Measurements from ENCODE around the gene ARHGAP10. TPM values are rescaled to one million over a fixed set of nuclear protein-coding genes. Genes with fewer than 3 reads are reported as not detected.

The ARHGAP10 gene
- total and polyA plus RNA-seq, 2 donors (not counting 1 experiment from before 2014, with no cell fraction given): 0.10 to 0.34 TPM

GRCh38 chr4:147825451-147826287, 93.8 kb downstream of the ARHGAP10 start:
- H3K4me1 ChIP-seq (ENCODE audit: control insufficient read depth in 2 of 2, insufficient read depth in 2 of 2, low read length in 2 of 2): no peaks in the 10 kb centered on the region
- TF ChIP-seq EZH2 (IDR thresholded peaks at IDR 0.05; ENCODE audit: borderline replicate concordance, insufficient read depth, low read depth, low read length, poor library complexity, severe bottlenecking): no peak
- no peak for TF ChIP-seq CTCF (IDR thresholded peaks at IDR 0.05)
- H3K27me3 ChIP-seq (replicated peaks in 1 of 4; ENCODE audit: control extremely low read depth in 1 of 4, control insufficient read depth in 3 of 4, insufficient read depth in 4 of 4, low read length in 3 of 4): no peaks in the 10 kb centered on the region
- no peak overlapping the region for H3K27ac ChIP-seq (ENCODE audit: low read length in 2 of 2)
- no peak overlapping the region for H3K9ac ChIP-seq (ENCODE audit: low read length)
- H3K79me2 ChIP-seq (ENCODE audit: control insufficient read depth, insufficient read depth, low read length): no peaks in the 10 kb centered on the region
- Mint-ChIP-seq H3K27ac (no peak overlapping the region), H3K9me3 (ENCODE audit: insufficient read depth) (no peaks in the 10 kb centered on the region), H3K4me3 (no peak overlapping the region), H3K4me1 (no peaks in the 10 kb centered on the region), H3K27me3 (no peaks in the 10 kb centered on the region)
- no peak for ATAC-seq (ENCODE audit: low read depth)
- H3K9me3 ChIP-seq (ENCODE audit: control extremely low read depth in 1 of 3, control insufficient read depth in 2 of 3, insufficient read depth in 1 of 3, low read length in 2 of 3): no peaks in the 10 kb centered on the region
- CTCF ChIA-PET: no interaction called here
- H3K4me3 ChIP-seq (ENCODE audit: control extremely low read depth in 1 of 5, extremely low read depth in 1 of 5, insufficient read depth in 1 of 5, low read depth in 2 of 5, low read length in 4 of 5): no peak overlapping the region
- no peaks in the 10 kb centered on the region for H3K36me3 ChIP-seq (replicated peaks in 1 of 2; ENCODE audit: control extremely low read depth in 1 of 2, control insufficient read depth in 1 of 2, extremely low read depth in 1 of 2, insufficient read depth in 2 of 2, low read length in 1 of 2)
- WGBS (ENCODE audit: insufficient coverage): 70% methylated on average over 6 of the region's 8 CpGs
- POLR2A ChIA-PET: no interaction called here
- H4K20me1 ChIP-seq (ENCODE audit: control insufficient read depth, insufficient read depth, low read length, poor library complexity, severe bottlenecking): no peaks in the 10 kb centered on the region
- H3K4me2 ChIP-seq (replicated peaks; ENCODE audit: low read depth, low read length, poor library complexity, severe bottlenecking): no peak overlapping the region
- intact Hi-C loops (cut with micrococcal nuclease): no loop called here
- H2AFZ ChIP-seq (ENCODE audit: insufficient read depth, low read depth, low read length, poor library complexity, severe bottlenecking): no peak overlapping the region
- no peak for DNase-seq

- Mint-ChIP-seq H3K4me1 (no peaks in the 10 kb centered on the region), H3K27me3 (no peaks in the 10 kb centered on the region), H3K9me3 (ENCODE audit: insufficient read depth) (no peaks in the 10 kb centered on the region), H3K27ac (no peak overlapping the region), H3K4me3 (no peak overlapping the region)
- no peak for ATAC-seq (ENCODE audit: low read depth)
- Histone ChIP-seq H3K79me2 (ENCODE audit: control insufficient read depth, insufficient read depth, low read length) (no peaks in the 10 kb centered on the region), H3K4me1 (ENCODE audit: control insufficient read depth in 2 of 2, insufficient read depth in 2 of 2, low read length in 2 of 2) (no peaks in the 10 kb centered on the region), H3K36me3 (replicated peaks in 1 of 2; ENCODE audit: control extremely low read depth in 1 of 2, control insufficient read depth in 1 of 2, extremely low read depth in 1 of 2, insufficient read depth in 2 of 2, low read length in 1 of 2) (no peaks in the 10 kb centered on the region), H3K4me2 (replicated peaks; ENCODE audit: low read depth, low read length, poor library complexity, severe bottlenecking) (no peak overlapping the region), H3K27me3 (replicated peaks in 1 of 4; ENCODE audit: control extremely low read depth in 1 of 4, control insufficient read depth in 3 of 4, insufficient read depth in 4 of 4, low read length in 3 of 4) (no peaks in the 10 kb centered on the region), H3K9me3 (ENCODE audit: control extremely low read depth in 1 of 3, control insufficient read depth in 2 of 3, insufficient read depth in 1 of 3, low read length in 2 of 3) (no peaks in the 10 kb centered on the region), H3K27ac (ENCODE audit: low read length in 2 of 2) (no peak overlapping the region), H4K20me1 (ENCODE audit: control insufficient read depth, insufficient read depth, low read length, poor library complexity, severe bottlenecking) (no peaks in the 10 kb centered on the region), H2AFZ (ENCODE audit: insufficient read depth, low read depth, low read length, poor library complexity, severe bottlenecking) (no peak overlapping the region), H3K9ac (ENCODE audit: low read length) (no peak overlapping the region), H3K4me3 (ENCODE audit: control extremely low read depth in 1 of 5, extremely low read depth in 1 of 5, insufficient read depth in 1 of 5, low read depth in 2 of 5, low read length in 4 of 5) (no peak overlapping the region)
- POLR2A ChIA-PET: no interaction called here
- CTCF ChIA-PET: no interaction called here
- no peak for DNase-seq
- intact Hi-C loops (cut with micrococcal nuclease): no loop called here
- no peak for TF ChIP-seq EZH2 (IDR thresholded peaks at IDR 0.05; ENCODE audit: borderline replicate concordance, insufficient read depth, low read depth, low read length, poor library complexity, severe bottlenecking)
- no peak for TF ChIP-seq CTCF (IDR thresholded peaks at IDR 0.05)
- WGBS (ENCODE audit: insufficient coverage): 90% methylated on average over 5 of the region's 5 CpGs
Observed at GRCh38 chr4:147826288-147826646, 94.4 kb downstream of the ARHGAP10 start.

Measured in B cell (primary cell).